Sciatic nerve (tissue), 2 donors: ENCODE data around the gene DNAI2. TPM values are rescaled to one million over a fixed set of nuclear protein-coding genes. Genes with fewer than 3 reads are reported as not detected.

Source experiments
- ATAC-seq: fragments of 200-7000 bp; cut with Tn5 transposase; one replicate; pipeline ENCODE4 v1.9.1; 2020; ENCODE audit warnings: mild to moderate bottlenecking, moderate library complexity
- DNase-seq: peaks from one replicate; pipeline ENCODE4 v3.0.0-alpha.2; 2020; ENCODE audit warnings: low spot score
- intact Hi-C: fragments of 100-400 bp; cut with DNase I; formaldehyde crosslinking; loops from one replicate; pipeline ENCODE4 v1.14.2; 2022
- total RNA-seq: library from RNA; stranded (reverse); fragmentation: NEBNext Ultra II Directional; extraction: Animal tissue kit (Norgen Biotek cat#: 25700); gene quantifications from one replicate; pipeline ENCODE4 v1.2.1, GENCODE V29; 2021
- donor health status: DM: no; HTN: no; CAD: no.
- donor health status: DM: no; HTN: no; CAD: no.

DNAI2 gene
- total RNA-seq, 1 donor from 2014 or later: not detected

DNA sequence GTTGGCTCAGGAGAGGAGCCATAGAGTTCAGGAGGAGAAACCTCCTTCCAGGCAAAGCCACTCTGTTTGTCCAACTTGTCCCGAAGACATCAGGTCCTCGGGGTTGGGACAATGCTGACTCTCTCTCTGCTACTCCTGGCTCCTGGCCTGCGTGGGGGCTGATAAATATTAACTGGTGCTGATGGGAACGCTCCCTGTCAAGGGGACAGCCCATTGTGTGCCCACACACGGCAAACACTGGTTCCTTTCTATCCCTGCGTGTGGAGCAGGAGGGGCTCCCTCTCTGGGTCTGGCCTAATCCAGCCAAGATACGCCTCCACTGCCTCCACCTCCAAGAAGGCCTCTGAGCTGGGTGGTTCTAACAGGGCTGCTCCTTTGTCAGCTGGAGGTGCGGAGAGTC is 56.4 kb downstream of the DNAI2 start:
- DNase-seq: no peak
- intact Hi-C loops: no loop called here

DNA sequence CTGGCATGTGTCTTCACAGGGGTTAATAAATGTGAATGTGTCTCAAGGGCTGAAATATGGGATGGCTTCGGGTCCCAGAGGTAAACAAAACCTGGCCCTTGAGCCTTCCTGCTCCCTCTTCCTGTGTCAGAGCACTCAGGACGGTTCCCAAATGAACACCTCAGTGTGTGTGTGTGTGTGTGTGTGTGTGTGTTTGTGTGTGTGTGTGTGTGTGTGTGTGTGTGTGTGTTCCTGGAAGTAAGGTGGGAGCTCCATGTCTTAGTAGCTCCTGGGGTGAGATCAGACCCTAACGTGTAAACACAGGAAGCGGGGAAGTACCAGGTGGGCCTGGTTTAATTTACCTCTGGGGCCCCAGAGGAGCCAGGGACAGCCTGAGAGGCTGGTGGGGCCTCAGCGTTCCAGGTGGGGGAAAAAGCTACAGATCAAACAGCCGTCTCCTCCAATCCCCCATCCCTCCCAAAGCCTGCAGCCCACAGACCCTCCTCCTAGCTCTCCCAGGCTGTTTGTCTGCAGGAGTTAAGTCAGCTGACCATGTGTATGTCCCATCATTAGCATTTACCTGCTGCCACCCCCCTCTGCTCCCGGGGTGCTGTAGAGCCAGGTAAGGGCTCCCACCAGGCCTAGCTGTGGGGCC is 58.1 kb downstream of the DNAI2 start:
- no peak for ATAC-seq
- intact Hi-C loops: no loop called here

More for the DNA sequence above, 56.4 kb downstream of the DNAI2 start:
- peak; percentile 70 for ATAC-seq

DNA sequence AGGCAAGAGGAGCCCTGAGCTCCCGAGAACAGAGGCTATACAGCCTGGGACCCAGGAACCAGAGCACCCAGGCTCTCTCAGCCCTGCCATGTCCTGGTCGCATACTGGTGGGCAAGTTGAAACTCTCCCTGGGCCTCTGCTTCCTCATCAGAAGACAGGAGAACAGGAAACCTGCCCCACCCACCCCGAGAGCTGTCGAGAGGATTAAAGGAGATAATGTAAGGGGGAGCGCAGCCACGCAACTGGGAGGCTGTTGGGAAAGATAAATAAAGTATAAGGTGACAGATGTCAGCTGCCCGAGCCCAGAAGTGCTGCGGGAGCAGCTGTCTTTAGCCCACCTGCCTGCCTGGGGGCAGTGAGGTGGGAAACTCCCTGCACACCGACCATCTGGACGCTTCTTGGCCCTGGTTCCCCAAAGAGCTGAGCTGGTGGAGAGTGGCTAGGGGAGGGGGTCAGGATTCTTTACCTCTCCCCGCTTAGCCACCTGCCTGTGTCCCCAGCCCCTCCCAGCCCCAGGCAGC is 58.8 kb downstream of the DNAI2 start:
- intact Hi-C loops: no loop called here
- ATAC-seq (no peak), DNase-seq (no peak)

More for the DNA sequence above, 58.1 kb downstream of the DNAI2 start:
- DNase-seq: no peak

DNA sequence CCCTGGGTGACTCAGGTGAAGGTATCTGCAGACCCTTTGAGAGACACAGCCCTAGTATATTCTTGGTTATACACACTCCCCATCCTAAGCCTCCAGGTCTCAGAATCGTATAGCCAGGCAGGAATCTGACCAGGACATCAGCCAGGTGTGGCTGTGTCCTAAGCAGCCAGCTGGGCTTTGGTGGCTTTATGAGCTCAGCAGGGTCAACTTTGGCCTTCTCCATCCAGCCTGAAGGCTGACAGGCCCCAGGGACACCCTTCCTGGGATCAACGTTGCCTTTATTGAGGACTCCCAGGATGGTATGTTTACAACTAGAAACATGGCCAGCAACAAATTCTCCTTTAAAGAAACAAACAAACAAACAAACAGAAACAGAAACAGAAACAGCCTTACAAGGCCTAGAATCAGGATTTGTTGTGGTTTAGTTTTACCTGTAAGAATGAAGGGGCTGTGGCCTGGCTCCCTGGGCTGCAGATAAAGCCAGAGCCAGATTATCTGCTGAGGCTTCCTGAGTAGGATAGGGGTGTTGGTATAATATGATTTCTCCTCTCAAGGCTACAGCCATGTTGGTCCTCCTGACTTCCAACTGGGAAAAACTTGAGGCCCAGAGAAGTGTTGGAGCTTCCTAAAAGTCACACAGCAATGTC is 60.5 kb downstream of the DNAI2 start:
- DNase-seq (no peak), ATAC-seq (no peak)
- intact Hi-C loops: no loop called here

DNA sequence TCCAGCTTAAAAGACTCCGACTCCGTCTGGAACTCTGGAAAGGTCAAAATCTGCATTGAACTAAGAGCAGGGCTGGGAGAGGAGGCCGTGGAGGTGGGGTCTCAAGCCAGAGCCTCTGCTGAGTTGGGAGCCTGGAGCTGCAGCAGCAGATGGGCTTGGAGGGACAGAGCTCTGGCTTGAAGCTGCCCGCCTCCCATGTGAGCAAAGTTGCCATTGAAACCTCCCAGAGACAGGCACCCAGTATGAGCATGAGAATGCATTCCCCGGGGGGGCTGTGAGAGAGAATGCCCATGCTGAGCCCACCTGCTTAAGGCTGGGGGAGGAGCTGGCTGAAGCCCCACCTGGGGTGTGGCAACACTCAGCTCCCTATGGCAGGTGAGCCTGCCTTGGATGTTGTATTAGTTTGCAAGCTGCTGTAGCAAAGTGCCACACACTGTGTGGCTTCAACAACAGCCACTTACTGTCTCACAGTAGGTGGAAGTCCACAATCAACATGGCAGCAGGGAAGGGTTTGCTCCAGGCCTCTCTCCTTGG is 61.6 kb downstream of the DNAI2 start:
- ATAC-seq: no peak
- DNase-seq: no peak
- intact Hi-C loops: no loop called here

DNA sequence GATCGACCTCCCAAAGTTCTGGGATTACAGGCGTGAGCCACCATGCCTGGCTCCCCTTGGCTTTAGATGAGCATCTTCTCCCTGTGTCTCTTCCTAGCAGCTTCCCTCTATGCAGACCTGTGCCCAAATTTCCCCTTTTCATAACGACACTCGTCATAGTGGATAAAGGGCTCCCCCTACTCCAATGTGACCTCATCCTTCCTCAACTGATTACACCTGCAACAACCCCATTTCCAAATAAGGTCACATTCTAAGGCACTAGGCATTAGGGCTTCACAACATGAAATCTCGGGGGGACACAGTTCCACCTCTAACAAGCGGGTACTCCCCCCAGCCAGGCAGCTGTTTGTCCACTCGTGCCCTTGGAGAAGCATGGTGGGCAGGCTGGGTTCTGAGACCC is 62.3 kb downstream of the DNAI2 start:
- intact Hi-C loops: no loop called here
- ATAC-seq (no peak), DNase-seq (no peak)

DNA sequence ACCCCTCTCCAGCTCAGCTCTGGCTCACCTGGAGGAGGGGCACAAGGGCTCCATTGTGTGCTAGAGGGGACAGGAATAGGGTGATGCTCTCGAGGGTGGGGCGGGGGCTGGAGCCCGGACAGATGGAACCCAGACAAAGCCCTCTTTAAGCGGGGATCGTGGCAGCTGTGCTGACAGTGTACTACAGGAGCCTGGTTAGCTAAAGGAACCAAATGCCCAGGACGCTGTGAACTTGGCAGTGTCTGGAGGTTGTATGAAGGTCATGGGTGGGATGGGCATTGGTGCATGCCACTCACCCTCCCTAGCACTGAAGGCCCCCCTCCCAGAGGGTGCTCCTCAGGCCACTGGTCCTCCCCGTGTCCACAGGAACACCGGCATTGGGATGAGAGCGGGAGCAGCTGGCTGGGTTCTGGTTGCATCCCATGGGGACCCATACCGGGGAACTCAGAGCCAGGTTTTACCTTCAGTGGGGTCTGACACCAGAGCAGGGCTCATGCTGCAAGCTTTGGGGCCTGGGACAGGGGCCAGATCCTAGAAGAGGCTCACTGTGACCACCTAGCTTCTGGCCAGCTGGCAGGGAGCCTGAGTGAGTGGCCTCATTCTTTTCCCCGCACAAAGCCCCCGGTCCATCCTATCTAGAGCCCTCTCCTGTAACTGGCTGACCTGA is 63.9 kb downstream of the DNAI2 start:
- ATAC-seq (peak; percentile 38), DNase-seq (no peak)
- intact Hi-C loops: no loop called here

DNA sequence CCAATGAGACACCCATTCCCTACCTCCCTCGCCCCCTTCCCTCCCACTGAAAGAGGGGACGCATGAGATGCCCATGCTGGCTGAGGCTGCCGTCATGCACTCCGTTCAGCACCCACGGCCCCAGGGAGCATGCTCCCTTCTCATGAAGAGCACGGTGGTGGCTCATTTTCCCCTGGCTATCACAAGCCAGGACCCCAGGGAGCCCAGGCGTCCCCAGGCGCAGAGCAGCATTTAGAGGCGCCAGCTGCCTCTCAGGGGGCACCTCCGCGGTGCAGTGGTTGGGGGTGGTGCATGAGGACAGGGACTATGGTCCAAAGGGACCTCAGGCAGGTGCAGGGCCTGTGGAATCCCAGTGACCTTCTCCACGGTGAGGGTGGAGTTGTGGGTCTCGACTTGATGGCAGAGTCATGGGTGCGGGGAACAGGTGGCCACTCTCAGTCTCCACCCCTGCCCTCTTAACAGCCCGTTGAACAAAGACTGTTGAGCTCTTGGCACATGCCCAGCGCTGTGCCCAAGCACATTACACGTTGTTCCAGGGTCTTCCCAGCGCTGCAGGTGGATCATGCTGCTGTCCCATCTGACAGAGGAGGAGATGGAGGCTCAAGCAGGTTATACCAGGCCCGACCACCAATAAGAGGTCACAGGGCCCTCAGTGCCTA is 65.6 kb downstream of the DNAI2 start:
- ATAC-seq (no peak), DNase-seq (no peak)
- intact Hi-C loops: no loop called here

DNA sequence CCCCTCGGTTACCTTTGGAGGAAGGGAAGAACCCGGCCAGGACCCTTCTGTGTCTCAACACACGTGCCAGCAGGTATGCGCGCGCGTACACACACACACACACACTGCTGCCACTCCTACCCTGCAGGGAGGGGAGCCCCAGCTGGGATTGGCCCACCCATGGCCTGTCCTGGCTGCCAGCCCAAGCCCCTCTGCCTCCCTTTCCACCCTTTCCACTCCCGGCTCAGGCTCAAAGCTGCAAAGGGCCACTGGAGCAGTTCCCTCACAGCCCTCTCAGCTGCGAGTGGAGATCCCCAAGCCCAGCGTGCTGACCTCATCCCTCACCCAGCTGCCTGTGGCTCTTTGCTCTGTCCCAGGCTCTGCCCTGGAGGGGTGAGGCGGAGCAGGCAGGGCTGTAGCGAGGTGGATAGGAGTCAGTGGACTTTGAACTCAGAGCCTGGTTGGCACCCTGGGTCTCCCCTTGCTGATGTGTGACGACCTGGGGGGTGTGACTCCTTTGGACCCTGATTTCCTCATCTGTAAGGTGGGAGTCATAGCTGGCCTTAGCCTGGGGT is 66.5 kb downstream of the DNAI2 start:
- intact Hi-C loops: no loop called here
- DNase-seq (no peak), ATAC-seq (no peak)

DNA sequence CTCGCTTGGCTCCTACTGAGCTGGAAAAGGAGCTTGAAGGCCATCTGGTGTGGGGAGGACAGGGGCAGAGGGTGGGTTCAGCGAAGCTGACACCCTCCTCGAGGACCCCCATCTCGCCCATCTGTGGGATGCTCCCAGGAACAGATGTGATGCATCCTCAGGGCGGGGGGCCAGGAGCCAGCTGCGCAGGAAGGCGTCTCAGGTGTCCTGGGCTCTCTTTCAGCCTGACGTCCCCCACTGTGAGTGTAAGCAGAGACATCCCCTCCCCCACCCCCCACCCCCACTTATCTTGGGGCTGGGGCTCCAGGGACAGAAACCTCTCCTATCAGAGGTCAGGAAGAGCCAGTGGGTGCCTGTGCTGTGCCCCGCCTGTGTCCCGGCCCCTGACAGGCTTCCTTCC is 68.2 kb downstream of the DNAI2 start:
- intact Hi-C loops: no loop called here
- ATAC-seq (no peak), DNase-seq (no peak)

DNA sequence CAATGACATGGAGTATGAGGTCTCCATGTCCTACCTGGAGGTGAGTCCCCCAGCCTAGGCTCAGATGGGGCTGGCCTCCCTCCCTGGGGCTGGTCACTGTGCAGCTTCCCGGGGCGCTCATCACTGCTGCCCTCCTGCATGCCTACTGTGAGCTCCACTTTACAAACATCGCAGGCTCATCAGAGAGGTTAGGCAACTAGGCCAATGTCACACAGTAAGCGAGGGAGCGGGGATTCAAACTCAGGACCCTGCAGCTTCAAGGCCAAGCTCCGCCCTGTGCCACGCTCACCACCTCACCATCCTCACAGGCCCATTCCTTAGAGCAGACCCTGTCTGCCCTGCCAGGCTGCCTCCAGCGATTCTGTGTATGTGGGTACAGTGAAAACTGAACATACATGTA is 69.1 kb downstream of the DNAI2 start:
- intact Hi-C loops: no loop called here
- no peak for DNase-seq
- no peak for ATAC-seq

DNA sequence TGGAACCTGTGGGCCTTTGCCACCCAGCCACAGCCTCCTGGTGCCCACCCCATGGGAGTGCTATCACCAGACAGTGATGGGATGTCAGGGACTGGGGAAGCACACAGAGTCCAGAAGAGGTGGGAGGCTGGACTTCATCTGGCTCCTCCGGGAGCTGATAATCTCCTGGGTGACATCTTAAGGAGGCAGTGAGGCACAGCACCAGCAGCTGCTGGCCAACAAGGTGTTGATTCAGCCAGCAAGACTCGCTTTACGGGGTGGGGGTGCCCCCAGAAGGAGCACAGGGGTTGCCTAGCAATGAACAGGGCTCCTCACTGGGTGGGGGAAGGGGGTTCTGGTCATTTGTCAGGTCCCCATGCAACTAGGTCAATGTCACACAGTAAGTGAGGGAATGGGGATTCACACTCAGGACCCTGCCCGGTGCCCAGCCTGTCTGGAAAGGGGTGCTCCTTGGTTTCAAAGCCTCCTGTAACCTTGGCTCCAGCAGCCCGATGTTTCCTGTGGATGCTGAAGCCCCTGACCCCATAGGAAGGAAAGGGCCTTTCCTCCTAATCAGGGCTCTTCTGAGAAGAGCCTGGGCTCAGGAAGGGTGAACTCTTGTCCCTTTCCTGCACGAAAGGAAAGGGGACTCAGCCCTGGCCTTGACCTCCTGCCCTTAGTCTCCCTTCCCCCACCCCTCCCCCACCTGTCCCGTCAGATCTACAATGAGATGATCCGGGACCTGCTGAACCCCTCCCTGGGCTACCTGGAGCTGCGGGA is 69.7 kb downstream of the DNAI2 start:
- DNase-seq (no peak), ATAC-seq (no peak)
- intact Hi-C loops: no loop called here

DNA sequence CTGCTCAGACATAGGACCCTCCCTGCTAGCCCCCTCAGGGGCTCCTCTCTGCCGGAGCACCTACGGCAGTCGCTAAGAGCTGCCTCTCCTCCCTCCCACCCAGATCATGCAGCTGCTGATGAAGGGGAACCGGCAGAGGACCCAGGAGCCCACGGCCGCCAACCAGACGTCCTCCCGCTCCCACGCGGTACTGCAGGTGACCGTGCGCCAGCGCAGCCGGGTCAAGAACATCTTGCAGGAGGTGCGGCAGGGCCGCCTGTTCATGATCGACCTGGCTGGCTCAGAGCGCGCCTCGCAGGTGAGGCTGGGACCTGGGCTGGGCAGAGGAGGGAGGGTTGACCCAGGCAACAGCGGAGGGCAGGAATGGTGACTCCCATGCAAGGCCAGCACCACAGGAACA is 70.6 kb downstream of the DNAI2 start:
- DNase-seq (no peak), ATAC-seq (no peak)
- intact Hi-C loops: no loop called here

DNA sequence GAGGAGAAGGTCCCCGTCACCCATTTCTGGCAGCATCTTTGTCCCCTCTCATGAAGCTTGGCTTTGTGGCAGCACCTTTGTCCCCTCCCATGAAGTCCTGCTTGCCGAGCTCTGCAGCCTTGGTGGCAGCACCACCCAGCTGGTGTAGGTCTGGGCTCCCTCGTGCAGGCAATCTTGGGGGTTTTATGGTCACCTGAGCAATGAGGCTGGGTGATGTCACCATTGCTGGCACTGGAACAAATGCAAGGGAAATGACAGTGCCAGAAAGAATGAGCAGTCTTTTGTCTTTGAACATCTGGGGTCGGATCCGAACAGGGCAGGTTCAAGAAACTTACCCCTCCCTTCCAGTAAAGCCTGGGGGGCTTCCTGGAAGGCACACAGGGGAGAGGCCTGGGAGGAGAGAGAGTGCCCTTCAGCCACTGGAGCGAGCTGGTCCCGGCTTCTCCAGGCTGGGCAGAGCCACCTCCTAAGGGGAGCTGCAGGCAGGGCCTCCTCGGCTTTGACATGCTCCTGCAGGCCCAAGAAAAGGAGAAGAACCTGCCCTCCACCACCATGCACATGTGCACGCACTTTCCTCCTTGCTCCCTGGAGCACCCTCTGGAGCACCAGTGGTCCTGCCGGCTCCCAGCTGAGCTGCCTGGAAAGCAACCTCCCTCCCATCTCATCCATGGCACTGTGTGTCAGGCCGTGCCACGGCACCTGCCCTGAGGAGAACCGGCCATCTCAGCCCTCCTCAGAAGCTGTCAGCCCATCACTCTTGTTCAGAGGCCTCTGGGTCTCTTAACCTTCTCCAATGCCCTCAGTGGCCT is 71.6 kb downstream of the DNAI2 start:
- no peak for DNase-seq
- ATAC-seq: no peak
- intact Hi-C loops: no loop called here

DNA sequence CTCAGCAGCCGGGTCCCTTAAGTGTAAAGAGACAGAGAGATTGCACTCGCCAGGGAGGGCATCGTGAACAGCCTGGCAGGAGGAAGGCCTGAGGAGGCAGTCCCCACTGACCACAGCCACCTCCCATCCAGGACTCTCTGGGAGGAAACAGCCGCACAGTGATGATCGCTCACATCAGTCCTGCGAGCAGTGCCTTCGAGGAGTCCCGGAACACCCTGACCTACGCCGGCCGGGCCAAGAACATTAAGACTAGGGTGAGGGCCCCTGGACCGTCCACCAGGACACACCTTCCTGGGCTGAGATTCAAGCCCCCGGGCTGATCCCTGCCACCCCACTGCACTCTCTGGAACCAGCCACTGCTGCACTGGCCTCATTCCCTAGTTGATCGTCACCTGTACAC is 73.6 kb downstream of the DNAI2 start:
- intact Hi-C loops: no loop called here
- no peak for ATAC-seq

DNA sequence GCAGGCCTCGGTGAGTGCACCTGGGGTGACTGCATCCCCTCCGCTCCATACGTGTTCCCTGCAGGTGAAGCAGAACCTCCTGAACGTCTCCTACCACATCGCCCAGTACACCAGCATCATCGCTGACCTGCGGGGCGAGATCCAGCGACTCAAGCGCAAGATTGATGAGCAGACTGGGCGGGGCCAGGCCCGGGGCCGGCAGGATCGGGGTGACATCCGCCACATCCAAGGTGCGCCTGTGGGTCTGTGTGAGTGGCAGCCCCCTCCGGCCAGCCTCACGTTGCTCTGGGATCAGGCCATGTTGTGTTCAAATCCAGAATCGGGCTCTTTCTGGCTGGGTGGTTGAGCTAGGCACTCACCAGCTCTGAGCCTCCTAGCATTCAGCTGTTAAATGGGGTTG is 75.1 kb downstream of the DNAI2 start:
- intact Hi-C loops: no loop called here
- DNase-seq (no peak), ATAC-seq (no peak)

More for the DNA sequence above, 73.6 kb downstream of the DNAI2 start:
- DNase-seq: no peak

DNA sequence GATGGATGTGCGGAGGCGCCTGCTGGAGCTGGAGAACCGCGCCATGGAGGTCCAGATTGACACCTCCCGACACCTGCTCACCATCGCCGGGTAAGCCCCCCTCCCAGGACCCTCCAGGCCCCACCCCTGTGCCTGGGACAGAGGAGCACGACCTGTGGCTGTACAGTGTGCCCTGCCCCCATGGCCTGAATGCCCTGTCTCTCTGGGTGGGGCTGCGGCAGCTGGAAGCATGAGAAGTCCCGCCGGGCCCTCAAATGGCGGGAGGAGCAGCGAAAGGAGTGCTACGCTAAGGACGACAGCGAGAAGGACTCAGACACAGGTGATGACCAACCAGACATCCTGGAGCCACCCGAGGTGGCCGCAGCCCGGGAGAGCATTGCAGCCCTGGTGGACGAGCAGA is 76.5 kb downstream of the DNAI2 start:
- ATAC-seq (no peak), DNase-seq (no peak)
- intact Hi-C loops: no loop called here
